DOHH2 (cell line): ENCODE measurements around the gene CDH12.
"Not testable (repeated sequence)": the region's sequence is repeated elsewhere in the genome, so short reads cannot be mapped to it uniquely, and the experiment has no call there.

Experiments
- H3F3A ChIP-seq: fragments of 200-600 bp; sonication (generic), shearing (Covaris generic); 2 replicates; pipeline ENCODE4 v1.6.0; 2016; ENCODE audit warnings: antibody characterized with exemption, mild to moderate bottlenecking; ENCODE audit not compliant: control insufficient read depth, insufficient read depth
- H3K27ac ChIP-seq: fragments of 200-600 bp; sonication (generic); 2 replicates; pipeline ENCODE4 v1.5.1; 2014; ENCODE audit warnings: low read depth, mild to moderate bottlenecking, low read length, moderate library complexity
- H3K27me3 ChIP-seq: fragments of 200-600 bp; sonication (generic); 2 replicates; pipeline ENCODE4 v1.6.1; 2014; ENCODE audit warnings: mild to moderate bottlenecking, low read length, mixed read lengths; ENCODE audit not compliant: control insufficient read depth
- H3K36me3 ChIP-seq: fragments of 200-600 bp; sonication (generic); 2 replicates; pipeline ENCODE4 v1.6.1; 2014; ENCODE audit warnings: mild to moderate bottlenecking, low read length, moderate library complexity, mixed read lengths; ENCODE audit not compliant: control insufficient read depth
- H3K4me1 ChIP-seq: fragments of 200-600 bp; sonication (generic); 2 replicates; pipeline ENCODE4 v1.6.1; 2014; ENCODE audit warnings: mild to moderate bottlenecking, low read length, mixed read lengths; ENCODE audit not compliant: control insufficient read depth
- H3K4me2 ChIP-seq: fragments of 200-600 bp; sonication (generic); 2 replicates; pipeline ENCODE4 v1.6.0; 2014; ENCODE audit warnings: mild to moderate bottlenecking, low read length, moderate library complexity
- H3K4me3 ChIP-seq: fragments of 200-600 bp; sonication (generic); 2 replicates; pipeline ENCODE4 v1.5.1; 2014; ENCODE audit warnings: mild to moderate bottlenecking, low read length, mixed read lengths
- H3K79me2 ChIP-seq: fragments of 200-600 bp; sonication (generic); 2 replicates; pipeline ENCODE4 v1.6.1; 2014; ENCODE audit warnings: mild to moderate bottlenecking, low read length, mixed read lengths; ENCODE audit not compliant: control insufficient read depth
- H3K9me2 ChIP-seq: fragments of 200-600 bp; sonication (generic); replicated peaks from 2 replicates; pipeline ENCODE4 v1.6.1; 2014; ENCODE audit warnings: mild to moderate bottlenecking, low read length, mixed read lengths; ENCODE audit not compliant: control insufficient read depth
- H3K9me3 ChIP-seq: fragments of 200-600 bp; sonication (generic); 2 replicates; pipeline ENCODE4 v1.6.1; 2014; ENCODE audit warnings: antibody characterized with exemption, low read length, mixed read lengths; ENCODE audit not compliant: control insufficient read depth, insufficient read depth
- H4K20me1 ChIP-seq: fragments of 200-600 bp; sonication (generic); 2 replicates; pipeline ENCODE4 v1.6.0; 2014; ENCODE audit warnings: low read depth, mild to moderate bottlenecking, antibody characterized with exemption, low read length, moderate library complexity; ENCODE audit not compliant: control insufficient read depth, insufficient read depth
- EZH2phosphoT487 ChIP-seq: fragments of 200-600 bp; sonication (generic); IDR thresholded peaks from 2 replicates; pipeline ENCODE4 v1.6.1; 2017; ENCODE audit warnings: borderline replicate concordance, mild to moderate bottlenecking, antibody characterized with exemption, low read length, moderate library complexity, mixed read lengths
- TF ChIP-seq, protein P1 (sequence below): fragments of 200-600 bp; sonication (generic); IDR thresholded peaks from one replicate; pipeline ENCODE4 v1.5.1; 2014; ENCODE audit warnings: antibody characterized with exemption, mild to moderate bottlenecking, low read depth, low read length; ENCODE audit not compliant: poor library complexity, severe bottlenecking

The CDH12 gene

GRCh38 chr5:22156953-22157352, 696.2 kb downstream of the CDH12 start:
- H3K27me3 ChIP-seq, H3K27ac ChIP-seq, H3K9me2 ChIP-seq, H3K4me3 ChIP-seq, H3K4me2 ChIP-seq, H3K36me3 ChIP-seq, H3K4me1 ChIP-seq, H3K9me3 ChIP-seq, H4K20me1 ChIP-seq, H3F3A ChIP-seq, H3K79me2 ChIP-seq: not testable (repeated sequence)

GRCh38 chr5:22154779-22155178, 698.4 kb downstream of the CDH12 start:
- not testable (repeated sequence) for H3K36me3 ChIP-seq

DNA sequence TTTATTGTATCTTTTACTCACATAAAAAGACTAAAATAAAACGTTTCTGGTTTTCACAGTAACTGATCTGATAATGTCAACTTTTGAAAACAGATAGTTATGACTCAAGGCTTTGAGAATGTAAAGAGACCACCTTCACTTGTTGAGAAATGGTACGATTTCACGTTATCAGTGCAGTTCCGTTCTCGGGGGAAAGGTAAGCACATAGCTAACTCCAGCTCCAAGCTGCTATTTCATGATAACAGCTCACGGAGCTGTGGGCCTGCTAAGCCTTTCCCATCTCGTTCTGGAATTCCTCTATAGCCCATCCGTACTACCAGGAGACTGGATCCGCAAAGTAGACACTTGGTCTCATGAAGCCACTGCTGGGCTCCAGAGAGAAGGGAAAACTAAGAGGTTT, 701.3 kb downstream of the CDH12 start:
- H3K79me2 ChIP-seq, H3K27ac ChIP-seq, H4K20me1 ChIP-seq, H3K4me2 ChIP-seq, H3K4me1 ChIP-seq, H3K9me3 ChIP-seq, H3F3A ChIP-seq, H3K36me3 ChIP-seq, H3K4me3 ChIP-seq, H3K27me3 ChIP-seq, H3K9me2 ChIP-seq: not testable (repeated sequence)

More at GRCh38 chr5:22154779-22155178, 698.4 kb downstream of the CDH12 start:
- not testable (repeated sequence) for H3F3A ChIP-seq, H3K9me2 ChIP-seq, H3K27ac ChIP-seq, H3K9me3 ChIP-seq, H4K20me1 ChIP-seq, H3K4me3 ChIP-seq, H3K4me2 ChIP-seq, H3K27me3 ChIP-seq, H3K79me2 ChIP-seq, H3K4me1 ChIP-seq

DNA sequence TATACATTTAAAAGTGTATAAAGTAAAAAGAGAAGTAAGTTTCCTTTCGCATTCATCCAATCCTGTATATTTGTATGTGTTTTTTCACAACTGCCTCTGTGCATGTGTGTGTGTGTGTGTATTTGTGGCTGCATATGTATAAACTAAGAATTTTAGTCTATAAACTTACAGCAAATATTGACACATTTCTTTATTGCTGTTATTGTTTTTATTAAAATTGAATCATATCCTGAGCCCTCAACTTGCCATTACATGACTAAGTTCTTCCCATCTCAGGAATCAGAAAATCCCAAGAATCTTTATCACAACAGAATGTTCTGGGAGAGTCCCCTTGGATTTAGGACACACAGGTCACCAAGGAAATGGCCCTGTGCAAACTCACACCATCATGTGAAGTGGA, 712.7 kb downstream of the CDH12 start:
- not testable (repeated sequence) for H3K4me1 ChIP-seq, H3K79me2 ChIP-seq, H3K4me2 ChIP-seq, H3F3A ChIP-seq, H3K27me3 ChIP-seq, H4K20me1 ChIP-seq, H3K9me2 ChIP-seq, H3K27ac ChIP-seq, H3K36me3 ChIP-seq, H3K9me3 ChIP-seq, H3K4me3 ChIP-seq

GRCh38 chr5:22139662-22140300, 713.4 kb downstream of the CDH12 start:
- not testable (repeated sequence) for H3K9me3 ChIP-seq, H3K79me2 ChIP-seq, H3K27ac ChIP-seq, H3K9me2 ChIP-seq, H3K27me3 ChIP-seq, H3F3A ChIP-seq, H3K4me2 ChIP-seq, H4K20me1 ChIP-seq, H3K36me3 ChIP-seq, H3K4me3 ChIP-seq, H3K4me1 ChIP-seq

DNA sequence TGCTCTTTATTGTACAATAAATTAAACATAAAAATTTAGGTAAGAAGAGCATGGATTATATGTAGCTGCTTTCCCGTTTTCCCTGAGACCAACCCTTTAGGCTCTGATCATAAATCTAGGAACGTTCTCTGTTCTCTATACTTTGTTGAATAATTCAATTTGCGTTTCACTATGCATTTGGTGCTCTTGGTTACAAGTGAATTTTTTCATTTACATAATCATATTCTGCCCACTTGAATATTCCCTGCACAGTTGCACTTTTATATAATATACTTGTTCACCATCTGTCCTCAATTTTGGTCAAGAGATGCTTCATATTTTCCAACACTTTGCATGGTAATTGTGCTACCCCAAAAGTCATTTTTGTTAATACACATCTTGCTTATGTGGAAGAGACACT, 741.8 kb downstream of the CDH12 start:
- Histone ChIP-seq H3K4me1 (no peaks in the 10 kb centered on the region), H3F3A (no peaks in the 10 kb centered on the region), H3K36me3 (no peaks in the 10 kb centered on the region), H4K20me1 (no peaks in the 10 kb centered on the region), H3K27me3 (no peaks in the 10 kb centered on the region), H3K9me3 (no peaks in the 10 kb centered on the region), H3K9me2 (no peaks in the 10 kb centered on the region), H3K79me2 (no peaks in the 10 kb centered on the region), H3K4me2 (no peak overlapping the region), H3K27ac (no peak overlapping the region), H3K4me3 (no peak overlapping the region)
- no peak for TF ChIP-seq EZH2phosphoT487
- TF ChIP-seq, protein P1, sequence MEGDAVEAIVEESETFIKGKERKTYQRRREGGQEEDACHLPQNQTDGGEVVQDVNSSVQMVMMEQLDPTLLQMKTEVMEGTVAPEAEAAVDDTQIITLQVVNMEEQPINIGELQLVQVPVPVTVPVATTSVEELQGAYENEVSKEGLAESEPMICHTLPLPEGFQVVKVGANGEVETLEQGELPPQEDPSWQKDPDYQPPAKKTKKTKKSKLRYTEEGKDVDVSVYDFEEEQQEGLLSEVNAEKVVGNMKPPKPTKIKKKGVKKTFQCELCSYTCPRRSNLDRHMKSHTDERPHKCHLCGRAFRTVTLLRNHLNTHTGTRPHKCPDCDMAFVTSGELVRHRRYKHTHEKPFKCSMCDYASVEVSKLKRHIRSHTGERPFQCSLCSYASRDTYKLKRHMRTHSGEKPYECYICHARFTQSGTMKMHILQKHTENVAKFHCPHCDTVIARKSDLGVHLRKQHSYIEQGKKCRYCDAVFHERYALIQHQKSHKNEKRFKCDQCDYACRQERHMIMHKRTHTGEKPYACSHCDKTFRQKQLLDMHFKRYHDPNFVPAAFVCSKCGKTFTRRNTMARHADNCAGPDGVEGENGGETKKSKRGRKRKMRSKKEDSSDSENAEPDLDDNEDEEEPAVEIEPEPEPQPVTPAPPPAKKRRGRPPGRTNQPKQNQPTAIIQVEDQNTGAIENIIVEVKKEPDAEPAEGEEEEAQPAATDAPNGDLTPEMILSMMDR = no peak
